Measurements from ENCODE around the gene GALK2. TPM values are rescaled to one million over a fixed set of nuclear protein-coding genes. Genes with fewer than 3 reads are reported as not detected.

Gene GALK2
- total and polyA plus RNA-seq, 2 experiments from 2014 or later = 27.5 to 28.1 TPM

DNA sequence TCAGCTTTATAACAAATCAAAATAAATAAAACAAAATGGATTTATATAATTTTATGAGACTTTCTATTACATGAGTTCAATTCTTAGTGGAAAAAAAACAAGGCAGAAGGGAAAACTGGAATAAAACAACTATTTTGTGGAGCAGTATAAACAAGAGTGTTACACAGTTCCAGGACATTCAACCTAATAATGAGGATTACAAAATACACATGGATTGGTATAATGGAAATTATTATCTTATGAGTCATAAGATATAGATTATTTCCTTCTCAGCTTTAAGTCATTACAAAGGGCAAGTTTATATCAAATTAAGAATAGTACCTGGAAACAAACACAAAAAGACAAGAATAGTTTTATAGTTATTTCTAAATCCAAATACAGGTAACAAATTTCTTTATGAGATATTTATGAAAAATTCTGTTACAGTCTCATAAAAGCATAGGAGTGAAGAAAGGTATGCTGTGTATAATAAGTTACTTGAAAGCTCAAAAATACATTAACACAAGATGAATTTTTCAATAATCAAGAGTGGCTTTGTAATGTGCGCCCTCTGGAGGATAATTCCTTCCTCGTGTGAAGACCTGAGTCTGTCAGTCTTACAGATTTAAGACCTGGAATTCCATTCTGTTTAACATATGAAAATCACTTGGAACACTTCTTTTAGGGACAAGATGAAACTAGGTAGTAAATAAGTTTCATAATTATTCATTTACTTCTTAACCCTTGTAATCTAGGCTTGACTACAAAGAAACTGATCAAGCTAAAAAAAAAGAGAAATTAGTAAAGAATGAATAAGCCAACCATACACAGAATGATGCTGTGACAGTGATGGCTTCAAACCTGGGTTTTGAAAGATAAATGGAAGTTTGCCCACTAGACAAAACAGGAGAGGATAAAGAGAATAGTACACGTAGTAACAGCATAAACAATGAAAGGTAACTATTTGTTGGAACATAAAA lies 24.1 kb upstream of the GALK2 start:
- H3K9me3 ChIP-seq (ENCODE audit: low read depth) = no peaks in the 10 kb centered on the region
- H3K27me3 ChIP-seq = no peaks in the 10 kb centered on the region
- H3K27ac ChIP-seq = peak overlapping the region; percentile 60
- no peak overlapping the region for H3K4me3 ChIP-seq
- TF ChIP-seq, protein P1, sequence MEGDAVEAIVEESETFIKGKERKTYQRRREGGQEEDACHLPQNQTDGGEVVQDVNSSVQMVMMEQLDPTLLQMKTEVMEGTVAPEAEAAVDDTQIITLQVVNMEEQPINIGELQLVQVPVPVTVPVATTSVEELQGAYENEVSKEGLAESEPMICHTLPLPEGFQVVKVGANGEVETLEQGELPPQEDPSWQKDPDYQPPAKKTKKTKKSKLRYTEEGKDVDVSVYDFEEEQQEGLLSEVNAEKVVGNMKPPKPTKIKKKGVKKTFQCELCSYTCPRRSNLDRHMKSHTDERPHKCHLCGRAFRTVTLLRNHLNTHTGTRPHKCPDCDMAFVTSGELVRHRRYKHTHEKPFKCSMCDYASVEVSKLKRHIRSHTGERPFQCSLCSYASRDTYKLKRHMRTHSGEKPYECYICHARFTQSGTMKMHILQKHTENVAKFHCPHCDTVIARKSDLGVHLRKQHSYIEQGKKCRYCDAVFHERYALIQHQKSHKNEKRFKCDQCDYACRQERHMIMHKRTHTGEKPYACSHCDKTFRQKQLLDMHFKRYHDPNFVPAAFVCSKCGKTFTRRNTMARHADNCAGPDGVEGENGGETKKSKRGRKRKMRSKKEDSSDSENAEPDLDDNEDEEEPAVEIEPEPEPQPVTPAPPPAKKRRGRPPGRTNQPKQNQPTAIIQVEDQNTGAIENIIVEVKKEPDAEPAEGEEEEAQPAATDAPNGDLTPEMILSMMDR (IDR thresholded peaks at IDR 0.05; ENCODE audit: low read depth, low read length) = peak; percentile 69
- H3K36me3 ChIP-seq = peaks cover 30% of the 10 kb centered on the region
- peak; percentile 67 to 77 for DNase-seq (ENCODE audit: low read depth in 1 of 2, low spot score in 1 of 2)
- H3K4me1 ChIP-seq (ENCODE audit: low read depth) = peaks cover 8% of the 10 kb centered on the region

DNA sequence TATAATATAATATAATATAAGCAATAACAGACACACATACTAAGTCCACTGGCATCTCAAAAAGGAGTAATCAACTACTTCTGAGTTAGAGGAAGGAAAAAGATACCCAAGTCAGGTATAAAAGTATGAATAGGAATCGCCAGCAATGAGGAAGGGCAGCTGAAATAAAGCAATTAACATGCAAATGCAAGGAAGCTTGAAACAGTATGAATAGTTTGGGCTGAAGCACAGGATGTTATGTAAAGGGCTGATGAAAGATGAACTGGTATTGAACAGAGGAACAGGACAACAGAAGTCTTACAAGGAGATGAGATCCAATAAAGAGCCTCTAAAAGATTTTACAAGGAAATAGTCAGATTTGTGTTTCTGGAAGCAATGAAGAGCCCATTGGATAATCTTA lies 21.7 kb upstream of the GALK2 start:
- Histone ChIP-seq H3K4me3 (no peak overlapping the region), H3K27me3 (no peaks in the 10 kb centered on the region), H3K4me1 (ENCODE audit: low read depth) (peaks cover 8% of the 10 kb centered on the region), H3K9me3 (ENCODE audit: low read depth) (no peaks in the 10 kb centered on the region), H3K36me3 (peaks cover 11% of the 10 kb centered on the region), H3K27ac (no peak overlapping the region)
- TF ChIP-seq, protein P1 (IDR thresholded peaks at IDR 0.05; ENCODE audit: low read depth, low read length) = no peak
- no peak for DNase-seq (ENCODE audit: low read depth in 1 of 2, low spot score in 1 of 2)

DNA sequence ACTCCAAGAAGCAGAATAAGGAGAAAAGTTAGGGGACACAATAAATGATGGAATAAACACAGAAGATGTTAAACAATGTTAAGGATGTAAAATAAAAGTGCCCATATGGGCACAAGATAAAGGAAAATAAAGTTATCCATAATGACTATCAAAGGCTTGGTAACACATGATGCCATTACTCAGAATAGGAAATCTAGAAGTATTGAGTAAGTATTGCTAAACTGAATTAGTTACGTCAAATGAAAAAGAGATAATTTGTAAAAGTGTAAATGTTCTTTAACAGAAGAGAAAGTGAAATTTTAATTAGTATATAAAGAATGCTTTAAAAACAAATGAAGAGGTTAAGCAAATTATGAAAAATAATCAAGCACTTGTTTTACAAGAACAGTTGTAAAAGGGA lies 21.3 kb upstream of the GALK2 start:
- Histone ChIP-seq H3K9me3 (ENCODE audit: low read depth) (no peaks in the 10 kb centered on the region), H3K4me3 (no peak overlapping the region), H3K36me3 (peaks cover 7% of the 10 kb centered on the region), H3K27me3 (no peaks in the 10 kb centered on the region), H3K27ac (no peak overlapping the region), H3K4me1 (ENCODE audit: low read depth) (peaks cover 9% of the 10 kb centered on the region)
- TF ChIP-seq, protein P1 (IDR thresholded peaks at IDR 0.05; ENCODE audit: low read depth, low read length) = no peak
- no peak for DNase-seq (ENCODE audit: low read depth in 1 of 2, low spot score in 1 of 2)

DNA sequence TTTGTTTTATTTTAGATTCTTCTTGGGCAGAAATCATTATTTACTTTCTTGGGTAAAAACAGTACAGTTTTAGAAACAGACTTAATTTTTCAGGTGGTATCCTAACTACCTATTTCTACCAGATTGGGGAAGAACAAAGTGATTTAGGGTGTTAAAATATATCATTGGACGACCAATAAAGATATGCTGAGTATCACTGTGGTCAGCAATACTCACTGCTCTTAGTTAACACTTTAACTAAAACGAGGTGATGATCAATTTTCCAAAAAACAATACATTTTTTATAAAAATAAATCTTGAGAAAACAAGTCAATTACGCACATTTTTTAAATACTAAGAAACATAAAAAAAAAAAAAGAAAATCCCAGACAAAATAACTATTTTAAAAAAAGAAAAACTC lies 18.2 kb upstream of the GALK2 start:
- Histone ChIP-seq H3K9me3 (ENCODE audit: low read depth) (no peaks in the 10 kb centered on the region), H3K27ac (no peak overlapping the region), H3K4me3 (no peak overlapping the region), H3K4me1 (ENCODE audit: low read depth) (peaks cover 13% of the 10 kb centered on the region), H3K36me3 (no peaks in the 10 kb centered on the region), H3K27me3 (no peaks in the 10 kb centered on the region)
- TF ChIP-seq, protein P1 (IDR thresholded peaks at IDR 0.05; ENCODE audit: low read depth, low read length) = no peak
- no peak for DNase-seq (ENCODE audit: low read depth in 1 of 2, low spot score in 1 of 2)

DNA sequence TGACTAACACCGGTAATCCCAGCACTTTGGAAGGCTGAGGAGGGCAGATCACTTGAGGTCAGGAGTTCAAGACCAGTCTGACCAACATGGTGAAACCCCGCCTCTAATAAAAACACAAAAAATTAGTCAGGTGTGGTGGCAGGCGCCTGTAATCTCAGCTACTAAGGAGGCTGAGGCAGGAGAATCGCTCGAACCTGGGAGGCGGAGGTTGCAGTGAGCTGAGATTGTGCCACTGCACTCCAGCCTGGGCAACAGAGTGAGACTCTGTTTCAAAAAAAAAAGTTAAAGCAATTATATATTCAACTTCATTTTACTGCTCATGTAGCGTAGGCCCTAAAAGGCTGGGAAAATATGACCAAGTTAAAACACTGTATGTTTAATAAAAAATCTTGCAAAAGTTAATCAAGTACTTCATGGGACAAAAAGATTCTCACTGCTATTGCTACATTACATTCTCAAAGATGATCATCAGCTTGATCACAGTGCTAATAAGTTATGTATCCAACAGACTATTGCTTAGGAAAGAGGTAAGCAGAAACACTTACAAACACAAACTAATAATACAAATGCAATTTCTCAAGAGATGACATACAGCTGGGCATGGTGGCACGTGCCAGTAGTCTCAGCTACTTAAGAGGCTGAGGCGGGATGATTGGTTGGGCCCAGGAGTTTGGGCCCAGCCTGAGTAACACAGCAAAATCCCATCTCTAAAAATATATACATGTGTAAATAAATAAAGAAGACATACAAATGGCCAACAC lies 17.3 kb upstream of the GALK2 start:
- H3K4me1 ChIP-seq (ENCODE audit: low read depth) = peaks cover 12% of the 10 kb centered on the region
- TF ChIP-seq, protein P1 (IDR thresholded peaks at IDR 0.05; ENCODE audit: low read depth, low read length) = no peak
- no peak for DNase-seq (ENCODE audit: low read depth in 1 of 2, low spot score in 1 of 2)
- H3K36me3 ChIP-seq = no peaks in the 10 kb centered on the region
- no peak overlapping the region for H3K4me3 ChIP-seq
- no peaks in the 10 kb centered on the region for H3K9me3 ChIP-seq (ENCODE audit: low read depth)
- H3K27me3 ChIP-seq = no peaks in the 10 kb centered on the region
- no peak overlapping the region for H3K27ac ChIP-seq

All from cardiac muscle cell (in vitro differentiated cells and primary cell).